Upper lobe of right lung (tissue), 1 donor: Measurements from ENCODE around the gene ALK. TPM values are rescaled to one million over a fixed set of nuclear protein-coding genes. Genes with fewer than 3 reads are reported as not detected.
"Not testable (repeated sequence)": the region's sequence is repeated elsewhere in the genome, so short reads cannot be mapped to it uniquely, and the experiment has no call there.

Source experiments
- ATAC-seq: fragments of 200-7000 bp; cut with Tn5 transposase; one replicate; pipeline ENCODE4 v1.9.1; 2020; ENCODE audit warnings: mild to moderate bottlenecking, moderate library complexity
- DNase-seq: peaks from one replicate; pipeline ENCODE4 v3.0.0-alpha.2; 2020
- H3K27ac ChIP-seq: fragments of 200-600 bp; one replicate; pipeline ENCODE4 v1.8.0; 2022
- H3K27me3 ChIP-seq: fragments of 200-600 bp; one replicate; pipeline ENCODE4 v1.8.0; 2022; ENCODE audit warnings: mild to moderate bottlenecking
- H3K36me3 ChIP-seq: fragments of 200-600 bp; one replicate; pipeline ENCODE4 v1.8.0; 2022
- H3K4me1 ChIP-seq: fragments of 200-600 bp; one replicate; pipeline ENCODE4 v1.8.0; 2022
- H3K4me3 ChIP-seq: fragments of 200-600 bp; one replicate; pipeline ENCODE4 v1.8.0; 2022; ENCODE audit warnings: mild to moderate bottlenecking
- H3K9me3 ChIP-seq: fragments of 200-600 bp; one replicate; pipeline ENCODE4 v1.8.0; 2022
- CTCF ChIP-seq: fragments of 200-600 bp; IDR thresholded peaks from one replicate; pipeline ENCODE4 v1.8.0; 2022; ENCODE audit warnings: antibody characterized with exemption
- intact Hi-C: fragments of 100-400 bp; cut with DNase I; formaldehyde crosslinking; loops from one replicate; pipeline ENCODE4 v1.11.0; 2022
- total RNA-seq: library from RNA; stranded (reverse); fragmentation: NEBNext Ultra II Directional; extraction: Animal tissue kit (Norgen Biotek cat#: 25700); gene quantifications from one replicate; pipeline ENCODE4 v1.2.1, GENCODE V29; 2021
- donor health status: DM: no; HTN: yes; CAD: no; lungs with severe emphysema.

The ALK gene
- total RNA-seq, 1 donor from 2014 or later: not detected

DNA sequence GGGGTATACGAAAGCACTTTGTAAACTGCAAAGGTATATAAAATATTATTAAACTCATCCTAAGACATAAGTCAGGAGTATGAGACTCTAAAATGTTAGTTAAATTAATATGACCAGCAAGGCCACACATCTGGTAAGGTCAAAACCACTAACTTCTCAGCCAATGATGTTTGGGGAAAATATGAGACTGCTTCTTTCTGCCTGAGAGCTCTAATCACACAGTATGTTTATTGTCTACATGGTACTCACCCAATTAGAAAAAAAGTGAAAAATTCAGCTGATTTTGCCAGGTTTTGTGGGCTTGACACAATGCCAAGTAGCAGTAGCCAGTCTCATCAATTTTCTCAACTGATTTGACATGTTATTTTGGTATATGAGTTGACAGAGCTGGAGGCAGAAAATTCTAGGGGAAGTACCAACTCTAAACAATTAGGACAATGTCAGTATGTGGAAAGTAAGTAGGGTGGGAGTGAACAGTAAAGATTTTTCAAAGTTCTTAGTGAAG lies 87.3 kb downstream of the ALK start:
- intact Hi-C loops: no loop called here
- DNase-seq: no peak
- no peak overlapping the region for H3K27ac ChIP-seq

GRCh38 chr2:29831560-29831959 lies 89.8 kb downstream of the ALK start:
- no peak overlapping the region for H3K4me3 ChIP-seq
- no peaks in the 10 kb centered on the region for H3K9me3 ChIP-seq
- H3K4me1 ChIP-seq: no peaks in the 10 kb centered on the region
- no peak for ATAC-seq
- H3K36me3 ChIP-seq: no peaks in the 10 kb centered on the region
- intact Hi-C loops: no loop called here
- no peak overlapping the region for H3K27ac ChIP-seq
- TF ChIP-seq CTCF: no peak
- H3K27me3 ChIP-seq: no peaks in the 10 kb centered on the region
- DNase-seq: no peak

More for the DNA sequence above, 87.3 kb downstream of the ALK start:
- TF ChIP-seq CTCF: no peak
- H3K4me3 ChIP-seq: no peak overlapping the region
- H3K27me3 ChIP-seq: no peaks in the 10 kb centered on the region
- peaks cover 4% of the 10 kb centered on the region for H3K9me3 ChIP-seq
- H3K36me3 ChIP-seq: no peaks in the 10 kb centered on the region
- no peaks in the 10 kb centered on the region for H3K4me1 ChIP-seq
- no peak for ATAC-seq

GRCh38 chr2:29829841-29830240 lies 91.5 kb downstream of the ALK start:
- Histone ChIP-seq H3K9me3 (no peaks in the 10 kb centered on the region), H3K27ac (no peak overlapping the region), H3K36me3 (no peaks in the 10 kb centered on the region), H3K27me3 (no peaks in the 10 kb centered on the region), H3K4me1 (no peaks in the 10 kb centered on the region), H3K4me3 (no peak overlapping the region)
- ATAC-seq (no peak), DNase-seq (no peak)
- no peak for TF ChIP-seq CTCF
- intact Hi-C loops: no loop called here

- DNase-seq, H3K27me3 ChIP-seq, H3K36me3 ChIP-seq, H3K9me3 ChIP-seq, ATAC-seq, H3K4me1 ChIP-seq, H3K27ac ChIP-seq, H3K4me3 ChIP-seq, intact Hi-C loops: not testable (repeated sequence)
These were observed 97.2 kb downstream of the ALK start for GRCh38 chr2:29824145-29824544.

DNA sequence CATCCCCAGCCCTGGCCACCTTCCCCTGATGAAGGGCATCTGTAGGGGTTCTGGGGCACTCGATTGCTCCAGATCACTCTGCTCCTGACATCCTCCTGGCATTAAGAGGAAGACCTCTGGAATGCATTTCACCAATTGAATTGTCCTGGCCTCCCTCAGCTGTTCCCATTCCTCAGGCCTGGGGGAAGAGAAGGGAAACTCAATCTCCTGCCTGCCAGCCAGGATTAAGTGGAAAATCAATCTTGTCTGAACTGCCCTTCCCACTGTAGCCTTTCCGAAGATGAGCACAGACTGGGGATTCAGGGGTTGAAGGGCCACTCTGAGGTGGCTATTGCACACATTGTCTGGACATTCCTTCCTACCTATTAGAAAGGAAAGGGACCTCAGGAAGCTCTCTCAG lies 99.8 kb downstream of the ALK start:
- no peaks in the 10 kb centered on the region for H3K27me3 ChIP-seq
- no peaks in the 10 kb centered on the region for H3K9me3 ChIP-seq

DNA sequence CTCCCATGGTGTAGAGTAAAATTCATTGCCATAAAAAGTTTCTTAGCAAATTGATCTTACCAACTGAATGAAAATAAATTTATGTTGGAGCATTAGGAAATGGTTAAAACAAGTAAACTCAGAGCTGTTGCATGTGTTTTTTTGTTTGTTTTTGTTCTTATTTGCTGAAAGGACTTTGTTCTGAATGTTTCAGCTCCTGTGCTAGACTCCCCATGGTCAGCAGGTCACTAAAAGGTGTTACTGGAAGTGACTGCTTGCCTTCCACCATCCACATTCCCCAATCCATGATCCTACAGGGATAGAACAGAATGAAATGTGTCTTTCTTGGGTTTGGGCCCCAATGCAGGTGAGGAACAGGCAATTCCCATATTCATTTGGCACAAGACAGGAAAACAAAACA lies 101.8 kb downstream of the ALK start:
- no peak overlapping the region for H3K4me3 ChIP-seq
- no peaks in the 10 kb centered on the region for H3K27me3 ChIP-seq
- no peaks in the 10 kb centered on the region for H3K36me3 ChIP-seq
- no peaks in the 10 kb centered on the region for H3K4me1 ChIP-seq
- ATAC-seq (no peak), DNase-seq (no peak)
- no peak for TF ChIP-seq CTCF
- H3K9me3 ChIP-seq: no peaks in the 10 kb centered on the region
- intact Hi-C loops: no loop called here
- H3K27ac ChIP-seq: no peak overlapping the region

More for the DNA sequence above, 99.8 kb downstream of the ALK start:
- no peak for TF ChIP-seq CTCF
- Histone ChIP-seq H3K4me1 (no peaks in the 10 kb centered on the region), H3K4me3 (no peak overlapping the region), H3K27ac (no peak overlapping the region), H3K36me3 (no peaks in the 10 kb centered on the region)
- intact Hi-C loops: no loop called here
- DNase-seq (no peak), ATAC-seq (no peak)
